Measurements from ENCODE around the gene NAP1L1.

NAP1L1 gene

GRCh38 chr12:76083904-76084862 is at the start of gene NAP1L1:
Gene NAP1L1 (minus strand): TSS chr12:76084685. CDS start chr12:76074219, 10,466 bp downstream.
- peak; percentile 97 to 98 for DNase-seq

- DNase-seq: no peak
Observed at GRCh38 chr12:76127588-76127987, 43.1 kb upstream of the NAP1L1 start.

- no peak for DNase-seq
Observed at GRCh38 chr12:76124456-76124855, 40.0 kb upstream of the NAP1L1 start.

- DNase-seq: no peak
Observed at GRCh38 chr12:76123259-76124212, 39.1 kb upstream of the NAP1L1 start.

- DNase-seq: no peak
Observed at GRCh38 chr12:76119887-76120286, 35.4 kb upstream of the NAP1L1 start.

- DNase-seq: no peak
Observed at GRCh38 chr12:76117751-76118150, 33.3 kb upstream of the NAP1L1 start.

GRCh38 chr12:76117067-76117691 is 32.7 kb upstream of the NAP1L1 start:
- DNase-seq: no peak

GRCh38 chr12:76113800-76114757 is 29.6 kb upstream of the NAP1L1 start:
- no peak for DNase-seq

- DNase-seq: no peak
Observed at GRCh38 chr12:76111209-76111749, 26.8 kb upstream of the NAP1L1 start.

GRCh38 chr12:76109879-76110278 is 25.4 kb upstream of the NAP1L1 start:
- no peak for DNase-seq

- no peak for DNase-seq
Observed at GRCh38 chr12:76108356-76108755, 23.9 kb upstream of the NAP1L1 start.

GRCh38 chr12:76106631-76107030 is 22.1 kb upstream of the NAP1L1 start:
- DNase-seq: no peak

- DNase-seq: no peak
Observed at GRCh38 chr12:76103958-76104357, 19.5 kb upstream of the NAP1L1 start.

GRCh38 chr12:76101739-76102385 is 17.4 kb upstream of the NAP1L1 start:
- no peak for DNase-seq

GRCh38 chr12:76096079-76096646 is 11.7 kb upstream of the NAP1L1 start:
- no peak for DNase-seq

GRCh38 chr12:76094754-76095153 is 10.3 kb upstream of the NAP1L1 start:
- DNase-seq: no peak

- DNase-seq: no peak
Observed at GRCh38 chr12:76091246-76091754, 6.8 kb upstream of the NAP1L1 start.

- DNase-seq: no peak
Observed at GRCh38 chr12:76085520-76085868, 1.0 kb upstream of the NAP1L1 start.

- peak; percentile 89 to 96 for DNase-seq
Observed at GRCh38 chr12:76084863-76085519, 506 bp upstream of the NAP1L1 start.
